Cerebellar cortex (tissue), 1 donor: ENCODE measurements around the gene MAP3K3.

Experiments used
- DNase-seq: peaks from one replicate; pipeline ENCODE4 v3.0.0-alpha.2; 2015; ENCODE audit warnings: low spot score

MAP3K3 gene

DNA sequence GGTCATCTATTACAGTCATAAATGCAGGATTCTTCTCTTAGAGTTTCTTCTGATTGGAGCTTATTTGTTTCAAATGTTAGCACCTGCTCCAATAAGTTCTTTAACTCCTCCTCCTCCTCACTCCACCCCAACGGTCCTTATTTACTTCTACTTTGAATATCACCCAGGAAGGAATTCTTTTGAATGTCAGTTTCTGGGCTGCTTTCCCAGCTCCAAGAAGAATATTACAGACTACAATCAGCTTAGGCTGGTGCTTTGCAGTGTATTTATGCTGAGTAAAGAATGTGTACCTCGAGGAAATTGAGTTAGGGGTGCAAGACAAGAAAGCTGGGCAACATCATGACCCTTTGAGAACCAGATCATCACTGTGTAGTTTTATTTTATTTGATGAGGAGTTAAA lies 30.8 kb downstream of the MAP3K3 start:
- no peak for DNase-seq

DNA sequence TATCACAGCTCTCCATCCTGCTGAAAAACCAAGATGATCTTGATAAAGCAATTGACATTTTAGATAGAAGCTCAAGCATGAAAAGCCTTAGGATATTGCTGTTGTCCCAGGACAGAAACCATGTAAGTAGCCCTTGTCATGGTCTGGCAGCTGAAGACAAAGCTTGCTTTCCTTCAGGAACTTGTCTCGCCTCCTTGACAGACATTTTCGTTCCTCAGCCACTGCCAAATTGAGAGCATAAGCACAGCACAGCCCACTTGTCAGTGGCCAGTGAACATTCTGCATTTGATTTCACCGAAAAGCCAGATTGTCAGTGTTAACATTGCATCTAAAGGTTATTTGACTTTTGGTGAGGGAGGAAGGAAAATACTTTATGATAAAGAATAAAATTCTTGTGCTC lies 35.6 kb downstream of the MAP3K3 start:
- no peak for DNase-seq

DNA sequence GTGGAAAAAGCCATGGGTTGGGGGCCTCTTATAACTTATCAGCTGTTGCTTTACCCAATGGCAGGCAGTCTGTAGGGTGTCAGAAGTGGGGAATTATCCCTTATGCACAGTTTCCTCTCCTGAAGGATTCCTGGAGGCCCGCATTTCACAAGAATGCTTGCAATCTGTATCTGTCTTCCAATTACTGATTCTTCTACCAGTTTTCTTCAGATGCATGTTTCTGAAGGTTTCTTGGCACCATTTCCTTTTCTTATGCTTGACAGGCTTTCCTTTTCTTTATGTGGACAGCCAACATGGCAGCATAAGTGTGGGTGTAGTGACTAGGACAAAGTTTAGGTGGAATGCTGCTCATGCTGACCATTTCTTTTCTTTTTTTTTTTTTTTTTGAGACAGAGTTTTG lies 36.1 kb downstream of the MAP3K3 start:
- DNase-seq, result no peak

DNA sequence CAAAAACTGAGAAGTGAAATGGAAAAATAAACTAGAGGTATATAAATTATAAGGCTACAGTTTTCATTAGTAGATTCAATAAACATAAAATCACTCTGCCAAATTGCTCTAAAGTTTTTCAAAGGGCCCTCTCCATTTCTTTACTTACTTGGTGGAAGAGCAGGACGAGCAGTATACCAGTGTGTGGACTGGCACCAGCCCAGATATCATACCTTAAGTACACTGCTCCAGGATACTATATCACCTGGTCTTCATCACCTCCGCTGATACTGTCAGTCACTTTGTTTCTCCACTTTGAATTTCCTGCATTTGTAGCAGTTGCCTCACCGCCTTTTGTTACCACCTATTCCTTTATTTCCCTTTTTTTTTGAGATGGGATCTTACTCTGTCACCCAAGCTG lies 37.6 kb downstream of the MAP3K3 start:
- DNase-seq, result no peak

DNA sequence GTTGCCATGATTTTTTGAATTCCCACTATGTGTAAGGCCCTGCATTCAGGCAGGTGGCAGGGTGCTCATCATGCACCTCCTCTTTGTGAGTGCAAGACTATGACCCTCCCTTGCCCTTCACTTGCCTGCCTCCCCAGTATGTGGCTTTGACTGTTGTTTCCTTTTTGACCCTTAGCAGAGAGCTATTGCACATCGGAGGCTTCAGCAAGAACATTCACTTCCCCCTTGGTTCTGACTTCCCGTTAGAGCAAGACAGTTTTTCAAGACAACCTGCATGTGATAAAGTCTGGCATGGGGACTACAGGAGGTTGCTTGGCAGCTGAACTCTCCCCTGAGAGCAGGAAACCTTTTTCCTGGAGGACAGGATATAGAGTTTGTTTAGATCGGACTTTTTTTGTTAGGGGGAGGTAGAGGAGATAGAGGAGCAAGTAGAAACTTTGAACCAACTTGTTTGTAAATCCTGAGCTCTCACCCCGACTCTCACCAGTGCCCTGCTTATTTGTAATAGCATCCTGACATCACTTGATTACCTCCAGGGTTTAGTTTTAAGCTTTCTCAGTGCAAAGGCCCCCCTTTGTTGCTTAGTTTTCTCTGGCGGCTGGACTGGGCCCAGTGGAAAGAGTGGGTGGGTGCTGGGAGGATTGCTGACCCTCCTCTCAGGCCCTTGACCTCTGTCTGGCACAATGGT lies 43.5 kb downstream of the MAP3K3 start:
- no peak for DNase-seq

DNA sequence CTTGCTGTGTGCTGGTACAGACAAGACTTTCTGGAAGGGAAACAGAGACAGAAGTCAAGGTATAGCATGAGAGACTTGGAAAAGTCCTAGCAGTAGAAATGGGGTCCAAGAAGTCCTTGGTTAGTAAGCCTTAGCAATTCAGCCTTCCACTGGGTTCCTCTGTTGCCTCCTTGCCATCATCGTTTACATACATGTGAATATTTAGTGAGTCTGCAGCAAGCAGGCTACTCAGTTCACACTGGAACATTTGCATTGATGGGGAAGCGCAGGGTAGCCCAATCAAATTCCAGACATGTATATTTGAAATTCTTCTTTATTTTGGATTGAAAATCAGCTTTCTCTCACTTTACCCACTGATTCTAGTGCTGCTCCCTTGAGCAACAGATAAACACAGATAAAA lies 50.6 kb downstream of the MAP3K3 start:
- DNase-seq, result no peak

DNA sequence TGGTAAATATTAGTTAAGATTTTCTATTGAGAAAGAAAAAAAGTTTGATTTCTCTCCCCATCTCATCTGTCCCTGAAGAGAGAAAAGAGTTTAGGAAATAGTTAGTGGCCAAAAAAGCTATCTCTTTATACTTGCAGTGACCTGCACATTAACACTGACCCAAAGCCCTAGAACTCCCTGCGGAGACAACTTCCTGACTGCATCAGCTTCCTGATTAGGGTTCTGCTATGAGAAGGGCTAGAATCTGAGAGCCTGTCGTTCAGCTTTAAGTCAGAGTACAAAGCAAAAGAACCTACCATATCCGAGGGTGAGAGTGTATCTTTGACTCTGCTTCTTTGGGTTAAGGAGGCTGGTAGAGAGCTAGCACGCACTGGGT lies 53.0 kb downstream of the MAP3K3 start:
- no peak for DNase-seq

DNA sequence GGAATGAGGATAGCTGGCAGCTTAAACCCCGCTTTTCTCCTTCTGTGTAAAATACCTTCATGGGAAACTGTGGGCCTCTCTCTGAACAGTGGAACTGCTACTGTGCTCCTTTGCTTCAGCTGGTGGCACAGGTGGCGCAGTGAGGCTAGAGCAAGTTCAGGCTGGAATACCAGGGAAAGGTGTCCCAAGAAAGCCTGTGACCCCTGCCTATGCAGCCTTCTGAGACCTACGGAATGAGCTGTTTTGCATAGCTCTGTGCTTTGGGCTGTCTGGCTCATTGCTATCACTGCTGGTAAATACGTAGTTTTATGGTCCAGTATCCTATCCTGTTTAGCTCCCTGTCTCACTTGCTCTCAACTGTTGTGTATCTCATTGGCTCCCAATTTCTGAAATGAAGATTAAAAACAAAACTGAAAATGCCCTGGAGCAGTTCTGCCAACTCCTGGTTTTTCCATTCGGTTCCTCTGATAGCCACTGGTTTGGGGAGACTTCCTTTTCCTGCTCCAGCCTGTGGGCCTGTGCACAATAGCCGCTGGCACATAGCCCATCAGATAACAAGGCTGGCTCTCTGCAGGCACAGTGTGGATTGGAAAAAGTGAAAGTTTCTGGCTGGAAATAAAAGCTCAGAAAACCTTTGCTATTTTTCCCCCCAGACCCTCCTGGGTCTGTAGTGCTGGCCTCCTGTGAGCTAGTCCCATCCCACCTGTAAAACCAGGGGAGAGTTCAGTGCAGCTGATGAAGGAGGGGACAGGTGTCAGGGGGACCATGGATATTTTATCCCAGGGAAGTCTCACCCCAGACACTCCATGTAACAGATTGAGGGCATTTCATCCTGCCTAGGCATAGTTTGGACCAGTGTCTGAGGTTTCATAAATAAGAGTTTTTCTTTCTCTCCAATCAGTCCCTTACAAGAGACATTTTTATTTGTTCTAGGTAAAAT lies 53.7 kb downstream of the MAP3K3 start:
- peak; percentile 64 for DNase-seq

DNA sequence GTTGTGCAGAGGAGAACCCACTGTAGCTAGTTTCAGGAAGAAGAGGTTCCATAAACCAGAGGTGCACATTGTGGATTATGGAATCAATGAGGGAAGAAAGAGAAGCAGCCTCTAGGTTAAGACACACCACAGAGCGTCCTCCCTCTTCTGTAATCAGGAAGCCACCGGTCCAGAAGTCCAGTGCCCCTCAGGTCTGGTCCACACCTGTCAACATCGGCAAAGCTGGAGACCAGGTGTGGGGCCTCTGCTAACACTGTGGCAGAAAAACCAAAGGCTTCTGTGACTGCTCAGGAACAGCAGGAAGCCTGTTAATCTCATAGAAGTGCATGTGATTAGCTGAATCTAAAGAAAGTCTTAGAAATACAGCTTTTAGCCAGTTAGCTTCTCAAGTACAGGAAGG lies 54.4 kb downstream of the MAP3K3 start:
- no peak for DNase-seq

DNA sequence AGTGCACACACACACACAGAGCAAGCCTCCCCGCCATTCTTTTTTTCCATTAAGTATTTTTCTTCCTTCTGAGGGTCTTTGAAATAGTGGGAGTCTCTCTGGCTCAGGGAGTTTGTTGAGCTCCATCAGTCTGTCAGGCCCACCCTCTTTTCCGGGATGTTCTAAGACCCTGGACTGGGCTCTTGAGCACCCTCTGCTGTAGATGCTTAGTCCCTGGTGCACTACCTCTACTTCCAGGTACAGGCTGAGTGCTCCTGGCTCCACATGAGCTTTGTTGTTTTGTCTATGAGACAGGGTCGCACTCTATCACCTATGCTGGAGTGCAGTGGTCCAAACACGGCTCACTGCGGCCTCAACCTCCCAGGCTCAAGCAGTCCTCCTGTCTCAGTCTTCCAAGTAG lies 57.0 kb downstream of the MAP3K3 start:
- DNase-seq, result no peak

DNA sequence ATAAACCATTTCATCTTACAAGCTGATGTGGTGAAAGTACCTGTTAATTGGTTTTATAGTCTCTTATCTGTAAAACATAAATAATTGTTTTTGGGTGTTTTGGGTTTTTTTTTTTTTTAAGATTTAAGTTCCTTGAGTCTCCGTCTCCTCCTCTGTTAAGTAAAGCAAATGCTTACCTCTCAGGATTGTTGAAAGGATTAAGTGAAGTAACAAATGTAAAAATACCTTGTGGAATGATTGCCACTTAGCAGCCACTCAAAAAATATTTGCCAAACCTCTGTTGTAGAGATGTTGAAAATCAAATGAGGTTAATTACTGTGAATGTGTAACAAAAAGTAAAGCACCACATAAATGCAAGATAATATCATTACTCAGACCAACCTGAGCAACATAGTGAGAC lies 58.5 kb downstream of the MAP3K3 start:
- DNase-seq, result no peak

DNA sequence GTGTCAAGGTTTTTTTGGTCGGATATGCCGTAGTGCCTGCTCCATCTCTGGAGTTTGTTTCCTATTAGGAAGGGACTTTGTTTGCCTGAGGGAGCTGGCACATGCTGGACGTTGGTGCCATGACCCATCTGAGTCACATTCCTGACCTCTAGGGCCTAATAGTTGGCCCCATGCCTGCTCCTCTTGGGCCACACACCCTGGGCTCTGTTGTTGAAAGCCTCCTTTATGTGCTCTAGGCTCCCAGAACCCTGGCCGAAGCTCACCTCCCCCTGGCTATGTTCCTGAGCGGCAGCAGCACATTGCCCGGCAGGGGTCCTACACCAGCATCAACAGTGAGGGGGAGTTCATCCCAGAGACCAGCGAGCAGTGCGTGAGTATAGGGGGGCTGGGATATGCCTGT lies 59.3 kb downstream of the MAP3K3 start:
- no peak for DNase-seq

DNA sequence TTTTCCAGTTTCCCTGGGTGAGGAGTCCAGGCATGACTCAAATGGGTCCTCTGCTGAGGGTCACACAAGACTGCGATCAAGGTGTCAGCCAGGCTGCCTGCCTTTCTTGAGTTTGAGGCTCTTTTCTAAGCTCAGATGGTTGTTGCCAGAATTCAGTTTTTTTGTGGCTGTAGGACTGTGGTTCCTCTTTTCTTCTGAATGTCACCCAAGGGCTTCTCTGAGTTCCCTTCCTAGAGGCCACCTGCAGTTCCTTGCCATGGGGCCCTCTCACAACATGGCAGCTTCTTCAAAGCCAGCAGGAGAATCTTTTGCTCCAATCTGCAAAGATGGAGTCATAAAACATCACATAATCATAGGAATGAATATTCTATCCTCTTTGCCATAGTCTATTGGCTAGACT lies 60.2 kb downstream of the MAP3K3 start:
- DNase-seq, result no peak

DNA sequence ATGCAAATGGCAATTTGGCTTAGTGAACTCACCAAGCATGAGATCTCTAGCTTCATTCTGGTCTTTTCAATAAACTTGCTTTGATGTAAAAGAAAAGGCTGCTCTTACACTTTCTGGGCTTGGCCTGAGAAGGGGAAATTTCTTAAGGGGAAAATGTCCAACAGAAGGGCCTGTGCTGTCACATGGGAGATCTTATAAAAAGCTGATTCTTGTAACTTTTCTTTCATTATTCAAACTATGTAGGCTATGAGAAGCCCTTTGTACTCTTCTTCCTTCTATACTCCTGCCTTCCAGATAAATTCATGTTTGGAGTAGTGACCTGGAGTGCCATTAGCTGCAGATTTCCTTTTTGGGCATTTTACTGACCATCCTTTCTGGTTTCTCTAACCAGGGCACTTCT lies 60.8 kb downstream of the MAP3K3 start:
- no peak for DNase-seq

DNA sequence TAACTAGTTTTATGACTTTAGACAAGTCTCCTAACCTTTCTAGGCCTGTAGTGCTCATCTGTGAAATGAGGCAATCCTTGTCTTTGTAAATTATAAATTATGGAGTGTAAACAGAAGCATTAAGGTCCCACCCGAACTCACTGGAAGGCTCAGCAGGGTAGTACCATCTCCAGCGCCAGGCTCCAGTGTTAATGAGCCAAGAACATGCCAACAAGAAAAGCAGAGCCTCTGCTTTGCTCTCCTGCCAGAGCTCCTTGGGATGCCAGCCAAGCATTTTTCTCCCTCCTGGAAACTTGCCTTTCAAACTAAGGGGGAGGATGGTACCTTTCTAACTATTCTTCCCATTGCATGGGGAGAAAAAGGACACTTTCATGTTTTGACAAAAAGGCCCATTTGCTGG lies 62.8 kb downstream of the MAP3K3 start:
- peak; percentile 51 for DNase-seq

DNA sequence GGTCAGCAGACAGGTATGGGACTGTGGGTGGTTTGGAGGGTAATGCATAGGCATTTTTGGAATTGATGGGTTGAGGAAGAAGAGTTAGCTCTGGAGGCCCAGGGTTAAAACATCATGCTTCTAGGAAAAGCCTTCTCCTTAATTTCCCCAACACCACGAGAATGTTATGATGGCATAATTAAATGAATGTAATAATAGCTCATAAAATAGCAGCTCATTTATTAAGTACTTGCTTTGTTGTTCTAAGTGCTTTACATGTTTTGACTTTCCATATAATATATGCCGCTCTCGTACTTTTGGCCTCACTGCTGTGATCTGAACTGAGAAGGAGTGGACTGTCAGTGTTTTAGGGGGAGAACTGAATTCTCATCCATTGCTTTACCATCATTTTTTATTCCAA lies 63.4 kb downstream of the MAP3K3 start:
- DNase-seq, result no peak

DNA sequence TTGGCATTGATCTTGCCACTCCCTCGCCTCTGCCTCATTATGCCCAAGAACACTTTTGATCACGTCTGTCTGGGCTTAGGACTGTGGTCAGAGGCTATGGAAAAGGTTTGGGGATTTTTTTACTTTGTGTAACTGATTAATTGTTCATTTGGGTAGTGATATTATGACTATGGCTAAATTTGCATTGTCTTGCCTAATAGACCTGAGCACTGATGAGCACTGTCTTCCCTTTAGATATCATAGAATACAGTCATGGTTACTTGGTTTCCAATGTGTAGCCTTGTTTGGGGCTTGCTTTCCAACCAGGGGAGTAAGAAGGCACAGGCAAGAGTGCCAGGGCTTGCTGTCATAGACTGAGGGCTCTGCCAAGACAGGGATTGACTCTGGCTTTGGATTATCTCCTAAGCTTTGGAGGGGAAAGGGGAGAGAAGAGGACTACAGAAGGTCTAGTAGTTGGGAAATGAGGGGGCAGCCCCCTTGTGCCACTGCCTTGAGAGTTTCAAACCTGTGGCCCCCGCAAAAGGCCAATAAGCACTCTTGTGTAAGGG lies 64.0 kb downstream of the MAP3K3 start:
- DNase-seq, result no peak

DNA sequence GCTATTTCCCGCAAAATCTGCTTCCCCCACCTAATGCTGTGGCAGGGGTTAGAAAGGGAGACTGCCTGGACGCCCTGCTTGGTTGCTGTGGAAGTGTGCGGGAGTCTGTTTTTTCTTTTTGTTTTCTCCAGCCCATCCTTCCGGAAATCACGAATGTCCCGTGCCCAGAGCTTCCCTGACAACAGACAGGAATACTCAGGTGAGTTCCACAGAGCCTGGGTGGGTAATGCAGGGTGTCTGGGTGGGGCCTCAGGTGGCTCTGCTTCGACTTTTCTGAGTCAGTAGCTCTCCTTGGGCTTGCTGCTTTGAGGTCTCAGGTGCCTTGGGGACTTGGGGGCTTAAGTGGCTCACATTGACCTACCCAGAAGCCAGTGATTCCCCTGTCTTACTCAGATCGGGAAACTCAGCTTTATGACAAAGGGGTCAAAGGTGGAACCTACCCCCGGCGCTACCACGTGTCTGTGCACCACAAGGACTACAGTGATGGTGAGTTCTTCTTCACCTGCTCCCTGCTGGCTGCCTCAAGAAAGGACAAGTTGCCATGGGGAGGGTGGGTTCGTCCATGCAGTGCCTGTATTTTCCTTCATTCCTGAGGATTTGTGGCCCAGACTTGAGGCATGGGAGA lies 66.3 kb downstream of the MAP3K3 start:
- no peak for DNase-seq

DNA sequence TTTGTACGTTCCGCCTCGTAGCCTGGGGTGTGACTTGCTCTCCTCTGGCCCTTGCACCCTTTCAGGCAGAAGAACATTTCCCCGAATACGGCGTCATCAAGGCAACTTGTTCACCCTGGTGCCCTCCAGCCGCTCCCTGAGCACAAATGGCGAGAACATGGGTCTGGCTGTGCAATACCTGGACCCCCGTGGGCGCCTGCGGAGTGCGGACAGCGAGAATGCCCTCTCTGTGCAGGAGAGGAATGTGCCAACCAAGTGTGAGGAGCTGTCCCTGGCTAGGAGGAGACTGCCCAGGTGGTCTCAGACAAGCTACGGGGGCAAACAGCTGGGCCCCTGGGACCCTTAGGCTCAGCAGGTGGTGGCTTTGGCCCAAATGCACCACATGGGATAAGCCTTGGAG lies 67.3 kb downstream of the MAP3K3 start:
- DNase-seq, result no peak

DNA sequence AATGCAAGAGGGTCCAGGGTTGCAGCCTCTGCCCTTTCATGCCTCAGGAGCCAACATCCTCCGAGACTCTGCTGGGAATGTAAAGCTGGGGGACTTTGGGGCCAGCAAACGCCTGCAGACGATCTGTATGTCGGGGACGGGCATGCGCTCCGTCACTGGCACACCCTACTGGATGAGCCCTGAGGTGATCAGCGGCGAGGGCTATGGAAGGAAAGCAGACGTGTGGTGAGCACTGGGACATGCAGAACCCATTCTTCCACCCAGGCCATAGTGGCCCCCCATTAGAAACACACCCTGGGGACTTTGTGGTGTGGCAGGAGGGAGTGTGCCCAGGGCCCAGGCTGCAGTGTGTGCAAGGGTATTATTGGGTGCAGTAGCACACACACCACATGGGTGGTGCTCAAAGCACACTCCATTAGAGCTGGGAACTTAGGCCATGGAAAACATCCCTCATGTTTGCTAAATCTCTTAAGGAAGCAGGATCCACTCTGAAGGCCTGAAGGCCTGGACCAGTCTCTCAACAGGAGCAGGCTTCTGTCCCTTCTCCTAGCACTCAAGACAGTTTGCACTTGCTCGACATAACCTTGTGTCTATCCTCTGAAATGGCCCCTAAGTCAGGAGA lies 70.1 kb downstream of the MAP3K3 start:
- DNase-seq, result no peak

DNA sequence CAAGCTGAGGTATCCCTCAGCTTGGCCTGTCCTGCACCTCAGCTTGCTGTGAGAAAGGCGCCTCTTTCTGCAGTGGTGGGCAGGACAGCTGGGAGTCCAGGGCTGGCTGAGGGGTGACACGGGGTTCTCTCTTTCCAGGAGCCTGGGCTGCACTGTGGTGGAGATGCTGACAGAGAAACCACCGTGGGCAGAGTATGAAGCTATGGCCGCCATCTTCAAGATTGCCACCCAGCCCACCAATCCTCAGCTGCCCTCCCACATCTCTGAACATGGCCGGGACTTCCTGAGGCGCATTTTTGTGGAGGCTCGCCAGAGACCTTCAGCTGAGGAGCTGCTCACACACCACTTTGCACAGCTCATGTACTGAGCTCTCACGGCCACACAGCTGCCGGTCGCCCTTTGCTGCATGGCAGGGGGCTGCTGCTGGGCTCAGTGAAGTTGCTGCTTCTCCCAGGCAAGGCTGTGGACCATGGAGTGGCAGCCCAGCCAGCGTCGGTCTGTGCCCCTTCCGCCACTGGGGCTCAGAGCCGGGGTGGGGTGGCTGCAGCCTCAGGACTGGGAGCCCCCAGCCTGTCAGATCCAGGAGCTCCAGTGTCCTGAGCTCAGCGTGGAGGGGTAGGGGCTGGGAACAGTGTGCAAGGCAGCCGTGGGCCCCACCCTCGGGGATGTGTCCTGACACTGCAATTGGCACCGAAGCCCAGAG lies 71.3 kb downstream of the MAP3K3 start:
- no peak for DNase-seq
